Measurements from ENCODE around the gene PLEKHA6.
"Not testable (repeated sequence)": the region's sequence is repeated elsewhere in the genome, so short reads cannot be mapped to it uniquely, and the experiment has no call there.

The PLEKHA6 gene

DNA sequence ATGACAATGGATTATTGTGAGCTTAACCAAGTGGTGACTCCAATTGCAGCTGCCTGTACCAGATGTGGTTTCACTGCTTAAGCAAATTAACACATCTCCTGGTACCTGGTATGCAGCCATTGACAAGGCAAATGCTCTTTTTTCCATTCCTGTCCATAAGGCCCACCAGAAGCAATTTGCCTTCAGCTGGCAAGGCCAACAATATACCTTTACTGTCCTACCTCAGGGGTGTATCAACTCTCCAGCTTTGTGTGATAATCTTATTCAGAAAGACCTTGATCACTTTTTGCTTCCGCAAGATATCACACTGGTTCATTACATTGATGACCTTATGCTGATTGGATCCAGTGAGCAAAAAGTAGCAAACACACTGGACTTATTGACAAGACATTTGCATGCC is 122.2 kb downstream of the PLEKHA6 start:
- not testable (repeated sequence) for DNase-seq (ENCODE audit: low read depth)

DNA sequence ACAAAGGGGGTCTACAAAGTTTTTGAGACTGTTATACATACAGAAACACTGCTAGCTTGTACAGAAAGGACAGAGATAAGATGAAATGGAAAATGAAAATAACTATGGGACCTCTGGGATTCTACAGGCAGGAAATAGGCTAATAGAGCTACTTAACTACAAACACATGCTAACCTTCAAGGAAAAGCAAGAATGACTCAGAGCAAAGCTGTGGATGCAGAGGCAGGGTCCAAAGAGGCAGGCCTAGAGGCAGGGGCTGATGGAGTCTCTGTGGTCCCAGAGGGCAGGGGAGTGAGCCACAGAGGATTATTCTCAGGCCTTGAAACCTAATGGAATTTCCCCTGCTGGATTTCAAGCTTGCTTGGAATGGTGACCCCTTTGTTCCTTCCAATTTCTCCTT is 127.2 kb downstream of the PLEKHA6 start:
- DNase-seq (ENCODE audit: low read depth) = peak; percentile 72

DNA sequence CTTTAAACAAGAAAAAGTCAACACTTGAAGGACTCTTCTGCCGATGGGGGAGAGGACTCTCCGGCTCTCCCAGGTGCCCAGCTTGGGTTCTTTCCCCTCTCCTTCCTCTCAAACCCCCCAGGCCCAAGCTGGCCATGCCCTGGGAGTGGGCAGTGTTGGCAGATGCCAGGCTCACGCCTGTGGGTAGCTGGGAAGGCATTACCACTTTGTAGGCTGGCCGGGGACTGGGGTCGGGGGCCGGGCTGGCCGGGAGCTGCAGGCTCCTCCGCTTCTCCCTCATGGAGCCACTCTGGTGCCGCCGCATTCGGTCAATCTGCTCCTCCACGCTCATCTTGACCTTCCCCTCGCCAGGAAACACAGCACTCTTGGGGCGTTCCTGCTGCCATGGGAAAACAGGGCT is 129.5 kb downstream of the PLEKHA6 start:
- no peak for DNase-seq (ENCODE audit: low read depth)

DNA sequence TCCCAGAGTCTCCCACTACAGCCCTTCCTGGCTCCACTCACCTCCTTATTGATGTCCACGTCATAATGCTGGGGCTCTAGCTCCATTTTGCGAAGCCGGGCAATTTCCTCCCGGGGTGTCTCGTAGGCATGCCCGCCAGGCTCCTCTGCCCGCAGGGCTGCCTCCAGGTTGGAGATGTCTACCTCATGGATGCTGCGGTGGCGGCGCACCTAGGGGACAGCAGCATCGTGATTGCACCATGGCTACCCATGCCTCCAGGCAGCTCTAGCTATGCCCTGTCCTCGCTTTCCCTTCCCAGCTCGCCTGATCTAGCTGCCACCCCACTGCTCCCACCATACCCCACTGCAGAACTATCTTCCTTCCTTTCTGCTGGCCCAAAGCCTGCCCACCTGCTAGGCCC is 130.8 kb downstream of the PLEKHA6 start:
- DNase-seq (ENCODE audit: low read depth) = no peak

DNA sequence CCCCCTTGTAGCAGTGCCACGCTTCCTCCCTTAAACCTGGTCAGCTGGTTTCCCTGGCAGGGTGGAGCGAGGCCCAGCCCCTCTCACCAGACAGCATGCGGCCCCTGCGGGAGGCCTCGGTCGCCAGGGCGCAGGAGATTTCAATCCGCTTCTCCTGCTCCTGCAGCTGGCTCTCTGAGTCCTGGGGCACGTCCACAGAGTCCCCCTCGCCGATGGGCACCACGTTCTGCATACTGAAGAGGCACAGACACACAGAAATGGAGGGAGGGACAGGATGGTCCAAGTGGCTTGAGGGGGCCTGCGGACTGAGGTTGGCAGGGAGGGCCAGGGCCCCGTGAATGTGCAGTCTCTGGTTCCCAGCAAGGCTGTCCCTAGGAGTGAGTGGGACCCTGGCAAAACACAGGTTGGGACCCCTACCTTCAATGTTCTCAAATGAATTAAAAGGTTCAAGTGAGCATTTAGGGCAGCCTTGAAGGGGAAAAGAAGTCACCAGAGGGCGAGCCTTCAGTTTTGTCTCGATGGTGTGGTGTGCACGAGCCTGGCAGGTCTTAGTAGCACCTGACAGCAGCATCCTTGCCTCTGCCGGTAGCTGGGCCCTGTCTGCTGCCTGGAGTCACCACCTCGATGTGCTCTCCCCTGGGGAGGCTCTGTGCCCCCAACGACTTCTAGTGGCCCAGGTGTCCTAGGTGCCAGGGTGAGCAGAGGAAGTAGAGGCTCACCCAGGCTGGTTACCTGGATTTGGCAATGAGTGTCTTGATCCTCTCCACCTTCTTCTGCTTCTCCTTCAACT is 131.5 kb downstream of the PLEKHA6 start:
- no peak for DNase-seq (ENCODE audit: low read depth)

DNA sequence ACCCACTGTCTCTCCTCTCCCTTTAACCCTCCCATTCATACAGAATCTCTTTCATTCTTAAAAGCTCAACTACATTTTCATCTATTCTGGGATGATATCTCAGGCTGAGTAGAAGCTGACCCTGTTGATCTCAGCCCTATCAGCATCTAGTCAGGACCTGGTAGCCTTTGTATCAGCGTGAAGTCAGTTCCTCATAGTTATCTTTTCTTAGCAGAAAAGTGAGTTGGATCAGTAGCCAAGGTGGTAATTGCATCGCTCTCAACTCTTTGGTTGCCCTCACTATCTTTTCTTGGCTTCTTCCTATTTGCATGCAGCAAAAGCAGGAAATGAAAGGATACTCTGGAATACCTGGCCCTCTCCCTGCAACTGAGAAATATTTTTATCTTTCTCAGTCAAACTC is 132.4 kb downstream of the PLEKHA6 start:
- no peak for DNase-seq (ENCODE audit: low read depth)

DNA sequence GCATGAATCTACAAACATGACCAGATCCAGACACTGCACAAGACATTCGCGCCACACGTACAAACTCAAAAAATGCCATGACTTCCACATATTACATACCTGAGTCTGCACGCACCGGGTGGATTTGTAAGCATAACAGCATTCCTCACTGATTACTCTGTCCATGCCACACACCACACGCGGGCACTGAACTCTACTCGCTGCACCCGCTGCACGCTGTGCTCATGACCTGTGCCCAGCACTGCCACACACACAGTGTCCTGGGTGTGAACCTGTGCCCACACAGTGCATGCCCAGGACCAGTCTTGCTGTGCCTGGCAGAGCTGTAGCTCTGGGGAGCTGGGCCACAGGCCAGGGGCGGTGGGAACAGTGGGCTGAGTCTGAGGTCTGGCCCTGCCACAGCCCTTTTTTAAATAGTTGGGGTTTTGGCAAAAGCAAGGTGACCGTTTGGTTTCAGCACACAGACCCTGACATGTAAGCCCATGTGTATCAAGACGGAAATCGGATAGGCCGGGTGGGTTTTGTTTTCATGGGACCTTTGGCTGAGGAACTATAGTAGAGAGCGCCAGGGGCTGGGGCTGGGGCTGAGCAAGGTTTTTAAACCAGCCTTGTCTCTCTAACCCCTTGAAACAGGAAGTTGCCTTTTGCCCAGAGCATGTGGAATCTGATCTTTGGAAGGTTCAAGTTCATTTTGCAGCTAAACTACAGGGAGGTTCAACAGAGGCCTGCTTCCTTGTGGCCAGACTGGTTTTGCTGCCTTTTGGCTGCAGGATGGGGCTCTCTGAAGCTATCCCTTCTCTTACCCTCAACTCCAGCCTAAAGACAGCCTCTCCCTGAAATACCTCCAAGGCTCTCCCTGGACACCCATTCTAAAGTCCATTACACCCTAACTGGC is 133.6 kb downstream of the PLEKHA6 start:
- peak; percentile 15 for DNase-seq (ENCODE audit: low read depth)

DNA sequence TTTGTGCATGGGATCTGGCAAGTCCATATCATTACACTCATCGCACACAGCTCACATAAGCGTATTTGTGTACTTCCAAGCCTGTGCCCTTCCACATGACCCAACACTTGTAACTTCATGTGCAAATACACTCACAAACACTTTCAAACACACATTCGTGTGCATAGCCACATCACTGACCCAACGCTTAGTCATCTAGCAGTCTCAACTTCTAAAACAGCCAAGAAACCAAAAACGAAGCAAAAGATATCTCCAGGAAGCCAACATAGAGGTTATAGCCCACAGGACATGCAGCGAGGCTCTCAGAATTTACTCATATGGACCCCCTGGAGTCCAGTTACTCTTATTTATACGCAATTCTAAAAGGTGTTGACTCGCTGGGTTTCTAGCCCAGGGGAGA is 135.1 kb downstream of the PLEKHA6 start:
- DNase-seq (ENCODE audit: low read depth) = peak; percentile 41

DNA sequence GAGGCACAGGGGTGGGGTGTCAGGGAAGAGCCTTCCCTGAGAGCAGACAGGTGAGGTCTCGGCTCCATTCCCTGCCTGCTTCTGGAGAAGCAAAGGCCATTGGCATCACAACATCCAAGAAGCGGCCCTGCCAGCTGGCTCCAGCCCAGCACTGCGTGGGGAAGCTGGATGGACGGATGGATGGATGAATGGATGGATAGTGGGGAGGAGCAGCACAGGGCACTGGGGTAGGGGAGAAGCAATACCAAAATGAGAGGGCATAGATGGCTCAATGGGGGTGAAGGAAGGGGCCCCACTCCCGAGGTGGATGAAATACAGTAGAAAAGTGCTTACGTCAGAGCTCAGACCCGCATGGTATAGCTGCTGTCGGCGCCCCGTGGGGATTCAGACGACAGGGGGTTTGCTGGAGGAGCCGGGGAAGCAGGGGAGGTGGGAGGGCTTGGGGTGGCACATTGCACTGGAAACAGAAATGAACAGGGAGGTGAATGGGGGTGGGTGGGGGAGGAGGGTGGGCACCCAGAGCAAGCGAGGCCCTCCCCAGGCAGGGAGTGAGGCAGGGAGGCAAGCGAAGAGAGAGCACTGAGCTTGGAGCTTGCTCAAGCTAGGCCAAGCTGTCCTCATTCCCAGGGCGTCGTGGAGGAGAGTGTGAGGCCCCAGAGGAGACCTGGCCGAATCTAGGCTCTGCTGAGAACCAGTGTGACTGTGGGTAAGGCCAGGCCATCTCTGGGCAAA is 136.4 kb downstream of the PLEKHA6 start:
- DNase-seq (ENCODE audit: low read depth) = no peak

DNA sequence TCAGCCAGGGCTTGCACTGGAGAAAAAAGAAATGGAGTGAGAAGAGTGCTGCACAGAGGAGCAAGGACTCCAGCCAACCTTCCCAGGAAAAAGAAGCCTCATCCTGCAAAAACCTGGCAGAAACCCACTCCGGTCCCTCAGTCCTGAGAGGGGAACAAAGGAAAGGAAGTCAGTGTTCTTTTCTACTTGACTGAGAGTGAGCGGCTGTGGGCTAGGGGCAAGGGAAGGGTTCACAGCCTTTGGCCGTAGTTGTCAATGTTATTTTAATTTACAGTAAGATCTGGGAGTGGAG is 137.0 kb downstream of the PLEKHA6 start:
- DNase-seq (ENCODE audit: low read depth) = no peak

DNA sequence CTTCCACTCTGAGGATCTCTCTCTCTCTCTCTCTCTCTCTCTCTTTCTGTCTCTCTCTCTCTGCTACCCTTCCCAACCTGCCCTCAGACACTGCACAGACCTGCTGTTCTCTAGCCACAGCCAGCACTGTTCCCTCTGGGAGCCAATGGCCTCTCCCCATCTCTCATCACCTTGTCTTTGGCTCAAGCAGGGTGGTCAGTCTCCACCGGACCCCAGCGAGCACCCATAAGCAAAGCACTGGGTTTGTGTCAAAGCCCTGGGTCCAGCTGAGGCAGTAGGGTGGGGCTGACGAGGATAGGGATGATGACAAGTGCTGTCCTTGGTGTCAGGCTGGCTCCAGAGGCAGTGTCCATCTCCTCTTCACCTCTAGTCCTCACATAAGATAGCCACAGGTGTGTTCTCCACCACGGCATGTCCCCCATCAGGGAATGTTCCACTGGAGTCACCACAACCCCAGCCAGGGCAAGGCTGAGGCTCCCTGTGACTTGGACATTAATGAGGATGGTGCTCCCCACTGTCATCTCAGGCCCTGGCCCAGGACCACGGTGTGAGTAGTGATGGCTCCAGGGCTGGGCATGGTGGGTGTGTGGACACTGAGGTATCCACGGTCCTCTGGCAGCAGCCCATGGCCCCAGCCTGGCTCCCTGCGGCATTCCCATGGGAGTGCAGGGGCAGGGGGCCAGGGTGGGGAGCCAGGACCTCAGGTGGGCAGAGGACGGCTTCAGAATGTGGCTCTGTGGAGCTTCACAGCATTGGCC is 137.5 kb downstream of the PLEKHA6 start:
- no peak for DNase-seq (ENCODE audit: low read depth)

DNA sequence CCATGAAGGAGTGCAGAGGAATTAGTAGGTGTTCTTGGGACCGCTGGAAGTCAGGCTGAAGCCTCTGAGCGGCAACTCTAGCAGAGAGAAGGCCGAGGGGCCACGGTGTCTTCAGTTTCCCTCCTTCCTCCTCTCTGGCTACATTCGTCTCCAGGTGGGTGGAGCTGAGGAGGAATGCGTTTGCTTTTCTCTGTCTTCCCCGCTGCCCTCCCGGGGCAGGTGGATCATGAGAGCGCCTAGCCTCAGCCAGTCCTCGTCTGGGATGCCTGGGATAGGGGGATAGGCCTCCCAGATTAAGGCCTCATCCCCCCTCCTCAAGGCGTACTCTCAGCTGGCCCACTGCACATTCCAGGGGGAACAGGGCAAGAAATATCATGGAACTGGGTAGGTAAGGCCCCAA is 138.5 kb downstream of the PLEKHA6 start:
- DNase-seq (ENCODE audit: low read depth) = no peak

DNA sequence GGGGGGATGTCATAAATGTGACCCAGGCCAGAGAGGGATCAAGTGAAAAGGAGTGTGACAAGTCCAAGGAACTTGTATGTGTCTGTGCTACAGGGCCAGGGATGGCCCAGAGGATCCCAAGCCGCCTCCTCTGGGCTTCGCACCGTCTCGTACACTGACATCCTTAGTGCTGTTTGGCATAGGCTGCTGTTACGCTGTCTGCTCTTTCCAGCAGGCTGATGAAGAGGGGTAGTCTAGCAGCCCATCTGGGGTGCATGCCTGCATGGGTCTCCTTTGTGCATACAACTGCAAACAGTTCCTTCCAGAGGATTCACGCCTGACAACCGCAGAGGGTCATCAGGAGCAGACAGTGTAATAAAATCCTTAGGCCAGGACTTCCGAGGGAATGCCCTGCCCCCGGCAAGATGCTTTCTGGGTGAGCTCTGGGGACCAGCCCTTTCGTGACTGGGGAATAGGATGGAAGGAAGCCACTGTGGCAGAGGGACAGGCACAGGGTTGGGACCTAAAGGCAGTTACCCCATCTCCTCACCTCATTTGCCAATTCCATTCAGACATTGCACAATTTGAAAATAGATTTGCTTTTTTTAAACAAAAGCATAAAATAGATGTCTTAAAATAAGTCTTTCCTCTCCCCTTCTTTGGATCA is 139.6 kb downstream of the PLEKHA6 start:
- DNase-seq (ENCODE audit: low read depth) = peak; percentile 42

DNA sequence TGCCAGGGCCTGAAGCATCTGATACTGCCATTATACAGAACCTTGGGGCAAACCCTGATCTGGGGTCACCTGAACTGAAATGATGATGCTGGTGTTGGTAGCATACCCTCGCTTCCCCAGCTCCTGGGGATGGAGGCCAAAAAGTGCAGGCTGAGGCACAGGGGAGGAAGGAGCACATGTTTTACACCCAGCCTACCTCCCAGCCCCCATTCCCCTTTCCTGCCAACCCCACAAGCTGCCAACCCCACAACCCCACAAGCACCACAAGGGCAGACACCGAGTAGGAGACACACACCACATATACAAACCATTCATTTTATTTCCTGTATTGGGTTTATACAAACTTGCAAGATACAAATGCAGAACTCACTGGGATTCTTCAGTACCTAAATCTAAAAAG is 141.2 kb downstream of the PLEKHA6 start:
- no peak for DNase-seq (ENCODE audit: low read depth)

DNA sequence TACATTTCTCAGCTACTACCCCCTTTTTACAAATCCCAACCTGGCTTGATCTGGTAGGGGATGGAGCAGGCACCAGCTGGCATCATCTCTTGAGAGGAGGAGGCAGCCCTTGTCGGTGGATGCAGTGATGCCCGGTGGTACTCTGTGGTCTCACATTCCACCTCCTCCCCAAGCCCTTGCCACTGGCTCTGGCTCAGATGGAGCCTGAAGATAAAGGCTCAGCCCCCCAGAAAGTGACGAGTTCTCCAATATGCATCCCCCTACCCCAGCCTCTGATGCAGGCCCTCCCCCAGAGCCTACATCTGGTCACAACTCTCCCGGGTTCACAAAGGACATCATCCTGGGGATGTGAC is 142.1 kb downstream of the PLEKHA6 start:
- DNase-seq (ENCODE audit: low read depth) = no peak

DNA sequence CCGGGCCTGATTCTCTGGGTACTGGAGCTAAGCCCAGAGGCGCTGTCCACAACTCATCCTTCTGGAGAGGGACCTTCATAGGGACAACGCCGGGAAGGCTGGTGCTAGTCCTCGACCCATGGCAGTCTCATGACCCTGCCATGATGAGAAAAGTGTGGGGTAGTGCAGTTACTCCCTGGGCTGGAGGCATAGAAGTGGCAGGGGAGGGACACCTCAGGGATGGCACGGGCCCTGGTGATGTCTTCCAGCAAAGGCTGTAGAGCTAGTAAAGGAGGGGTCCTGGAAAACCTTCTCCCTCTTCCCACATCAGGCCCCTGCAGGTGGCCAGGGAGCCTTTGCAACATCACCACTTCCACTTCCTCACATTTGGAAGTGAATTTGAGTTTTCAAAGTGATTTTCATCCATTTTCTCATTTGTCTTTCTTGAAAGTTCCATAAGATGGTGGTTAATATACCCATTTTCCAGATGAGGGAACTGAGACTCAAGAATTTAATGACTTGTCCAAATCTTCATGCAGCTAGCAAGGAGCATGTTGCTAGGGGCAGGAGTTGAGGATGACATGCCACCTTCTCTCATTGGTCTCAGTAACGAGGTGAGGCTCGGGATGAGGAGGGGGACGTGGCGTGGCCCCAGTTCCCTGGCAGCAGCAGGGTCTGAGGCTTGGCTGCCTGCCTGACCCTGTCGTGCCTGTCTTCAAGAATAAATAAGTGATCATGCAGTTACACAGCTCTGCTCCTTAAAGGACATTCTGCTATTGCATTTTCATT is 142.7 kb downstream of the PLEKHA6 start:
- DNase-seq (ENCODE audit: low read depth) = no peak

DNA sequence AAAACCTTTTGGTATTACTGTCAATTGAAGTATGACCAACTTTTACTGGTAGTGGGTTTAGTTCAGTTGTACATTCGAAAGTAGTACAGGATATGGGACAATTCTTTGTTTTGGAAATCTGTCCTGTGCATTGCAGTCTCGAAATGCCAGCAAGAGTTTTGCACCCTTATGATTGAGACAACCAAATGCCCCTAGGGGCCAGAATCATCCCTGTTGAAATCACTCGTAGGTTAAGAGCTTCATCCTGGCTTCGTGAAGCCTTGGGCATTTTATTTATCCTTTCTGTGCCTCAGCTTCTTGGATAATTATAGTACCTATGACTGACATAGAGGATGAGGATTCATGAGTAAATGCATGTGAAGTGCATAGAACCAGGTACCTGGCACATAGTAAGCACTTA is 143.5 kb downstream of the PLEKHA6 start:
- DNase-seq (ENCODE audit: low read depth) = no peak

DNA sequence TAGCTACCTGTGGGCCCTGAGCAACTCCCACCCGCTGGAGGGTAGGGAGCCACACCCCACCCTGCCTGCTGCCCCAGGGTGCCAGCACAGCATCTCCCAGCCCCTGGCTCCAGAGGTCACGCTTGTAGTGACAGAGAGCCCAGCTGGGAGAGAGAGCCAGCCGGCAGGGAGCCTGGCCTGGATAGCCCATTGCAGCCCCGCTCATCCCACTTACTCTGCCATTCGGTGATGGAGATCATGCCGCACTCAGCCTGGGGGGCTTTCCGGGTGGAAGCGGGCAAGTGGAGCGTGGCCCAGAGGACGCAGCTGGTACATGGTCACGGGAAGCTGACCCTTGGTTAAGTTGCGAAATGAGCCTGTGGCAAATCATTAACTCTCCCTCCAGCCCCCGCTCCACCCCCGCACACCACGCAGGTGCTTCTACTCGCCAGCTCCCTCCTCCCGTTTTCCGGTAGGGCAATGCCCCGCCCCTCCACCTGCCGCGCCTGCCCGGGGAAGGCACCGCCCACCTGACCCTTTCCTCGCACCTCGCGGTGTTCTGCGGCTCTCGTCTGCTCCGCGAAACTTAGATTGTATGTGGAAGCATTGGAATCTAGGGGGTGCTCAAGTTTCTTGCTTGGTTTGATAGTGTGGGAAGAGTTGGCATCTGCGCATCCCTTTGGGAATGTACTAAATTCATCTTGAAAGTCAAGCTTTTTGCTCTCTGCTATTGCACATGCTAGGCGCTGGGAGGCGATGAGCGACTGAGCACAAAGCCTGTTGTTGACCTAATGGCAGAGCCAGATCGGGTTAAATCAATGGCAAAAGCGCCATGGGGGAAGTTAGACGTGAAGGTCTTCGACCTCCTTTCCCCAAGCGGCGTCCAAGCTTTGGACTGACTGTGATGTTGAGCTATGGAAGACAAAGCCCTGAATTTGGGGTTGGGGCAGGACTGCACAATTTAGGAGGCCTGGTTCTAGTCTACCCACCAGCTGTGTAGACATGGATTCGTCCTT is 145.8 kb downstream of the PLEKHA6 start, which contains the start of gene GOLT1A:
GOLT1A (minus strand) TSS at position 321 of the 995 bp plus-strand sequence; CDS start at position 239, 82 bp downstream.
- DNase-seq (ENCODE audit: low read depth) = peak; percentile 84

DNA sequence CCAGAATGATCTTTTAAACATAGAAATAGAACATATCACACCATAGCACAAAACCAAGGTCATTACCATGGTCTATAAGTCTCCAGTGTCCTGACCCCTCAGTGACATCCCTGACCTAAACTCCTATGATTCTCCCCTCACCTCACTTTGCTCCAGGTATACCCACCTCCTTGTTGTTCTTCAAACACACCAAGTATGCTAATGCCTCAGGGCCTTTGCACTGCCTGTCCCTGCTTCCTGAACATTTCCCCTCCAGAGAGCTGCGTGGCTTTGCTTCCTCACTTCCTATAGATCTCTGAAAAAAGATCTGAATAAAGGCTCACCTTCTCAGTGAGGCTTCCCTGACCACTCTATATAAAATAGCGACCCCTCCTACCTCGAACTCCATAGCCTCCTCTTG is 147.0 kb downstream of the PLEKHA6 start:
- DNase-seq (ENCODE audit: low read depth) = no peak

All from EH (cell line).